Vagina (tissue), 2 donors: ENCODE measurements around the gene ATOH7.

ENCODE experiments used
- POLR2AphosphoS5 ChIP-seq, 2 donors: sonication (generic); formaldehyde crosslinking; IDR thresholded peaks; one replicate each; pipeline ENCODE4 v1.9.0; 2017; ENCODE audit warnings: antibody characterized with exemption in 2 of 2, mild to moderate bottlenecking in 2 of 2, low read depth in 1 of 2; ENCODE audit not compliant: insufficient read depth in 1 of 2
- TF ChIP-seq, protein P1 (sequence below), 3 experiments: fragments of 450-650 bp in 2 of 3; fragments of 200-600 bp in 1 of 3; sonication (generic) in 1 of 3; IDR thresholded peaks; one replicate each; pipeline ENCODE4 v1.5.1; 2017 to 2019; ENCODE audit warnings: antibody characterized with exemption in 3 of 3, mild to moderate bottlenecking in 2 of 3, moderate library complexity in 2 of 3

DNA sequence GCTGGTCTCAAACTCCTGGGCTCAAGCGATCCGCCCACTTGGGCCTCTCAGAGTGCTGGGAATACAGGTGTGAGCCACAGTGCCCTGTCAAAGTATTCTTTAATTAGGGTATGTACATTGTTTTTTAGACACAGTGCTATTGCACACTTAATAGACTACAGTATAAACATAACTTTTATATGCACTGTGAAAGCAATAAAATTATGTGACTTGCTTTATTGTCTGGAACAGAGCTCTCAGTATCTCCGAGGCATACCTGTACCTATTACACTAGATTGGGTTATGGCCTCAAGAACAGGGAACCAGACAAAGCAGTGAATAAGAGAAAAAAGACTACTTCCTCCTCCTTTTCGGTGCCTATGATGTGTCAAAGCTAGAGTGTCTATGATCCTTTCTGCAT, 13.1 kb downstream of the ATOH7 start:
- TF ChIP-seq, protein P1, sequence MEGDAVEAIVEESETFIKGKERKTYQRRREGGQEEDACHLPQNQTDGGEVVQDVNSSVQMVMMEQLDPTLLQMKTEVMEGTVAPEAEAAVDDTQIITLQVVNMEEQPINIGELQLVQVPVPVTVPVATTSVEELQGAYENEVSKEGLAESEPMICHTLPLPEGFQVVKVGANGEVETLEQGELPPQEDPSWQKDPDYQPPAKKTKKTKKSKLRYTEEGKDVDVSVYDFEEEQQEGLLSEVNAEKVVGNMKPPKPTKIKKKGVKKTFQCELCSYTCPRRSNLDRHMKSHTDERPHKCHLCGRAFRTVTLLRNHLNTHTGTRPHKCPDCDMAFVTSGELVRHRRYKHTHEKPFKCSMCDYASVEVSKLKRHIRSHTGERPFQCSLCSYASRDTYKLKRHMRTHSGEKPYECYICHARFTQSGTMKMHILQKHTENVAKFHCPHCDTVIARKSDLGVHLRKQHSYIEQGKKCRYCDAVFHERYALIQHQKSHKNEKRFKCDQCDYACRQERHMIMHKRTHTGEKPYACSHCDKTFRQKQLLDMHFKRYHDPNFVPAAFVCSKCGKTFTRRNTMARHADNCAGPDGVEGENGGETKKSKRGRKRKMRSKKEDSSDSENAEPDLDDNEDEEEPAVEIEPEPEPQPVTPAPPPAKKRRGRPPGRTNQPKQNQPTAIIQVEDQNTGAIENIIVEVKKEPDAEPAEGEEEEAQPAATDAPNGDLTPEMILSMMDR (IDR thresholded peaks at IDR 0.05) = no peak
- TF ChIP-seq POLR2AphosphoS5 (IDR thresholded peaks at IDR 0.05; ENCODE audit: insufficient read depth in 1 of 2, low read depth in 1 of 2) = no peak
